ENCODE results near the gene AOC3. TPM values are rescaled to one million over a fixed set of nuclear protein-coding genes. Genes with fewer than 3 reads are reported as not detected.

Gene AOC3
- polyA plus RNA-seq, 1 experiment: 0.12 TPM

GRCh38 chr17:42889809-42890208 is 38.8 kb downstream of the AOC3 start:
- DNase-seq (ENCODE audit: low read depth, low spot score): no peak
- ChIA-PET CTCF (interaction anchor here (0.7 kb wide), 1 partner anchor 751 kb away, joined by 3 read pairs; no protein-coding TSS in a partner anchor), POLR2A (no interaction called here)
- H3K27ac ChIP-seq (ENCODE audit: low read depth, low read length): no peak overlapping the region
- no peak overlapping the region for H3K4me3 ChIP-seq (ENCODE audit: low read depth, low read length)
- H3K27me3 ChIP-seq (ENCODE audit: control insufficient read depth, insufficient read depth, low read length): peaks cover 10% of the 10 kb centered on the region
- TF ChIP-seq CTCF (IDR thresholded peaks at IDR 0.05; ENCODE audit: low read depth, low read length): no peak
- H3K9me3 ChIP-seq (ENCODE audit: control insufficient read depth, insufficient read depth, low read length): no peaks in the 10 kb centered on the region

- POLR2A ChIA-PET: no interaction called here
- TF ChIP-seq CTCF (IDR thresholded peaks at IDR 0.05; ENCODE audit: low read depth, low read length): no peak
- peak; percentile 1 for DNase-seq (ENCODE audit: low read depth, low spot score)
- Histone ChIP-seq H3K9me3 (ENCODE audit: control insufficient read depth, insufficient read depth, low read length) (no peaks in the 10 kb centered on the region), H3K4me3 (ENCODE audit: low read depth, low read length) (no peak overlapping the region), H3K27ac (ENCODE audit: low read depth, low read length) (peak overlapping the region; percentile 52), H3K27me3 (ENCODE audit: control insufficient read depth, insufficient read depth, low read length) (peaks cover 4% of the 10 kb centered on the region)
- CTCF ChIA-PET: interaction anchor here (0.9 kb wide), 1 partner anchor 10 kb away, joined by 3 read pairs; no protein-coding TSS in a partner anchor
These were observed 40.6 kb downstream of the AOC3 start for GRCh38 chr17:42891539-42892152.

- CTCF ChIA-PET: no interaction called here
These were observed 42.4 kb downstream of the AOC3 start for GRCh38 chr17:42893359-42893758.

GRCh38 chr17:42894283-42895184 is 43.5 kb downstream of the AOC3 start:
- Histone ChIP-seq H3K27ac (ENCODE audit: low read depth, low read length) (no peak overlapping the region), H3K27me3 (ENCODE audit: control insufficient read depth, insufficient read depth, low read length) (peaks cover 4% of the 10 kb centered on the region), H3K4me3 (ENCODE audit: low read depth, low read length) (no peak overlapping the region), H3K9me3 (ENCODE audit: control insufficient read depth, insufficient read depth, low read length) (no peaks in the 10 kb centered on the region)
- POLR2A ChIA-PET: interaction anchor here (0.6 kb wide), 1 partner anchor 80 kb away, joined by 3 read pairs; no protein-coding TSS in a partner anchor
- TF ChIP-seq CTCF (IDR thresholded peaks at IDR 0.05; ENCODE audit: low read depth, low read length): no peak
- CTCF ChIA-PET: interaction anchor here (0.6 to 1.0 kb wide), 2 partner anchors 11 to 71 kb away, joined by 3 to 4 read pairs; partner anchors contain the start of gene BECN1
- no peak for DNase-seq (ENCODE audit: low read depth, low spot score)

More at GRCh38 chr17:42893359-42893758, 42.4 kb downstream of the AOC3 start:
- no peak for DNase-seq (ENCODE audit: low read depth, low spot score)
- Histone ChIP-seq H3K4me3 (ENCODE audit: low read depth, low read length) (no peak overlapping the region), H3K27ac (ENCODE audit: low read depth, low read length) (no peak overlapping the region), H3K9me3 (ENCODE audit: control insufficient read depth, insufficient read depth, low read length) (no peaks in the 10 kb centered on the region), H3K27me3 (ENCODE audit: control insufficient read depth, insufficient read depth, low read length) (peaks cover 4% of the 10 kb centered on the region)
- no peak for TF ChIP-seq CTCF (IDR thresholded peaks at IDR 0.05; ENCODE audit: low read depth, low read length)
- POLR2A ChIA-PET: no interaction called here

All from AG04450 (cell line).